Measurements from ENCODE around the gene EVA1C.
"Not testable (repeated sequence)": the region's sequence is repeated elsewhere in the genome, so short reads cannot be mapped to it uniquely, and the experiment has no call there.

The EVA1C gene

GRCh38 chr21:32506411-32506965 lies 94.0 kb downstream of the EVA1C start:
- not testable (repeated sequence) for DNase-seq

- DNase-seq = no peak
These were observed 94.9 kb downstream of the EVA1C start for GRCh38 chr21:32507342-32507919.

- DNase-seq = not testable (repeated sequence)
These were observed 95.5 kb downstream of the EVA1C start for GRCh38 chr21:32508036-32508435.

GRCh38 chr21:32508558-32508957 lies 96.1 kb downstream of the EVA1C start:
- no peak for DNase-seq

GRCh38 chr21:32508975-32509374 lies 96.5 kb downstream of the EVA1C start:
- DNase-seq = not testable (repeated sequence)

- no peak for DNase-seq
These were observed 102.0 kb downstream of the EVA1C start for GRCh38 chr21:32514275-32515055.

GRCh38 chr21:32515874-32516273 lies 103.4 kb downstream of the EVA1C start:
- DNase-seq = peak; percentile 78

GRCh38 chr21:32516756-32517649 lies 104.5 kb downstream of the EVA1C start:
- DNase-seq = peak; percentile 71

- no peak for DNase-seq
These were observed 107.7 kb downstream of the EVA1C start for GRCh38 chr21:32519945-32520874.

GRCh38 chr21:32520875-32521735 lies 108.6 kb downstream of the EVA1C start:
- peak; percentile 68 for DNase-seq

- DNase-seq = no peak
These were observed 109.3 kb downstream of the EVA1C start for GRCh38 chr21:32521736-32522355.

- DNase-seq = no peak
These were observed 111.0 kb downstream of the EVA1C start for GRCh38 chr21:32523463-32523862.

GRCh38 chr21:32523988-32524719 lies 111.6 kb downstream of the EVA1C start:
- DNase-seq = no peak

- no peak for DNase-seq
These were observed 112.8 kb downstream of the EVA1C start for GRCh38 chr21:32525282-32525681.

GRCh38 chr21:32529679-32530078 lies 117.2 kb downstream of the EVA1C start:
- no peak for DNase-seq

GRCh38 chr21:32530809-32531208 lies 118.3 kb downstream of the EVA1C start:
- DNase-seq = not testable (repeated sequence)

- not testable (repeated sequence) for DNase-seq
These were observed 119.1 kb downstream of the EVA1C start for GRCh38 chr21:32531561-32531960.

GRCh38 chr21:32532636-32533035 lies 120.1 kb downstream of the EVA1C start:
- no peak for DNase-seq

GRCh38 chr21:32533053-32533452 lies 120.5 kb downstream of the EVA1C start:
- DNase-seq = no peak

GRCh38 chr21:32533611-32534010 lies 121.1 kb downstream of the EVA1C start:
- DNase-seq = no peak
